DND-41 (cell line): ENCODE results near the gene PPFIBP2.

Experiments
- EZH2 ChIP-seq: IDR thresholded peaks from 3 replicates; pipeline ENCODE4 v1.6.1; 2012; ENCODE audit warnings: borderline replicate concordance, low read depth, mild to moderate bottlenecking, moderate library complexity, low read length, inconsistent platforms; ENCODE audit not compliant: severe bottlenecking
- TF ChIP-seq, protein P1 (sequence below): IDR thresholded peaks from 2 replicates; pipeline ENCODE4 v1.5.1; 2012; ENCODE audit warnings: borderline replicate concordance, low read length, moderate library complexity, mild to moderate bottlenecking; ENCODE audit not compliant: poor library complexity, severe bottlenecking; ENCODE audit errors: extremely low read depth

DNA sequence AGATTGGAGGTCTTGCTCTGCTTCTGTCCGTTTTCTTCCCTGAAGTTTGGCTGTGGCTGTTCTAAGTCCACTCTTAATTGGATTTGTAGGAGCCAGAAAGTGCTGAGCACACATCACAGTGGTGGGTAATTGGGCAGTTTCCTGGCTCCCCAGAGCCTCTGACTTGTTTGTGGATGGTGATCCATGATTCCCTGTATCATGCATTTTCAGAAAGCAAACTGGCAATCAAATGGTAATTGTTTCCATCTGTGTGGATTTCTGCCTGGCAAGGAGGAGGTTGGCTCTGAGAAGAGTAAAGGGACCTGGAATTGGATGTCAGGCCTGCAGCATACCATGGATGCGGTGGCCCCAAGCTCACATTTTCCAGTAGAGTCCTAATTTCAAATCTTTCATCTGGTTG, 49.5 kb downstream of the PPFIBP2 start:
- TF ChIP-seq, protein P1, sequence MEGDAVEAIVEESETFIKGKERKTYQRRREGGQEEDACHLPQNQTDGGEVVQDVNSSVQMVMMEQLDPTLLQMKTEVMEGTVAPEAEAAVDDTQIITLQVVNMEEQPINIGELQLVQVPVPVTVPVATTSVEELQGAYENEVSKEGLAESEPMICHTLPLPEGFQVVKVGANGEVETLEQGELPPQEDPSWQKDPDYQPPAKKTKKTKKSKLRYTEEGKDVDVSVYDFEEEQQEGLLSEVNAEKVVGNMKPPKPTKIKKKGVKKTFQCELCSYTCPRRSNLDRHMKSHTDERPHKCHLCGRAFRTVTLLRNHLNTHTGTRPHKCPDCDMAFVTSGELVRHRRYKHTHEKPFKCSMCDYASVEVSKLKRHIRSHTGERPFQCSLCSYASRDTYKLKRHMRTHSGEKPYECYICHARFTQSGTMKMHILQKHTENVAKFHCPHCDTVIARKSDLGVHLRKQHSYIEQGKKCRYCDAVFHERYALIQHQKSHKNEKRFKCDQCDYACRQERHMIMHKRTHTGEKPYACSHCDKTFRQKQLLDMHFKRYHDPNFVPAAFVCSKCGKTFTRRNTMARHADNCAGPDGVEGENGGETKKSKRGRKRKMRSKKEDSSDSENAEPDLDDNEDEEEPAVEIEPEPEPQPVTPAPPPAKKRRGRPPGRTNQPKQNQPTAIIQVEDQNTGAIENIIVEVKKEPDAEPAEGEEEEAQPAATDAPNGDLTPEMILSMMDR, result no peak
- no peak for TF ChIP-seq EZH2
